SK-N-MC (cell line): ENCODE data around the gene KCNH3.

ENCODE experiments used
- EZH2 ChIP-seq: fragments of 200-600 bp; sonication (generic); IDR thresholded peaks from one replicate; pipeline ENCODE4 v1.6.1; 2017; ENCODE audit warnings: antibody characterized with exemption
- POLR2AphosphoS5 ChIP-seq: IDR thresholded peaks from 2 replicates; pipeline ENCODE4 v1.6.1; 2012; ENCODE audit warnings: mild to moderate bottlenecking, low read depth, low read length, borderline replicate concordance

GRCh38 chr12:49558526-49558925 lies 19.7 kb downstream of the KCNH3 start:
- TF ChIP-seq POLR2AphosphoS5, result no peak
- TF ChIP-seq EZH2, result no peak
